Parathyroid adenoma (tissue), 2 donors: ENCODE data around the gene ZNF491.
"Not testable (repeated sequence)": the region's sequence is repeated elsewhere in the genome, so short reads cannot be mapped to it uniquely, and the experiment has no call there.

Source experiments
- H2AFZ ChIP-seq: fragments of 300-600 bp; sonication (generic); one replicate; pipeline ENCODE4 v1.7.0; 2017; ENCODE audit warnings: antibody characterized with exemption, mild to moderate bottlenecking
- H3K27ac ChIP-seq: fragments of 300-600 bp; sonication (generic); one replicate; pipeline ENCODE4 v1.7.0; 2017
- H3K27me3 ChIP-seq: fragments of 300-600 bp; sonication (generic); one replicate; pipeline ENCODE4 v1.7.0; 2017; ENCODE audit warnings: low read length; ENCODE audit not compliant: control insufficient read depth, insufficient read depth
- H3K36me3 ChIP-seq: fragments of 300-600 bp; sonication (generic); one replicate; pipeline ENCODE4 v1.7.0; 2017; ENCODE audit warnings: low read length; ENCODE audit not compliant: control insufficient read depth, insufficient read depth
- H3K4me1 ChIP-seq: fragments of 300-600 bp; sonication (generic); one replicate; pipeline ENCODE4 v1.7.0; 2017; ENCODE audit warnings: control low read depth
- H3K4me2 ChIP-seq: fragments of 300-600 bp; sonication (generic); one replicate; pipeline ENCODE4 v1.7.0; 2017; ENCODE audit warnings: low read length
- H3K4me3 ChIP-seq: fragments of 300-600 bp; sonication (generic); one replicate; pipeline ENCODE4 v1.7.0; 2017; ENCODE audit warnings: low read depth, low read length
- H3K79me2 ChIP-seq: fragments of 300-600 bp; sonication (generic); one replicate; pipeline ENCODE4 v1.7.0; 2017; ENCODE audit warnings: control low read depth
- H3K9ac ChIP-seq: fragments of 300-600 bp; sonication (generic); one replicate; pipeline ENCODE4 v1.7.0; 2017; ENCODE audit warnings: mild to moderate bottlenecking
- H3K9me3 ChIP-seq: fragments of 300-600 bp; sonication (generic); one replicate; pipeline ENCODE4 v1.7.0; 2017; ENCODE audit warnings: low read length; ENCODE audit not compliant: control insufficient read depth
- CTCF ChIP-seq: fragments of 300-600 bp; sonication (generic); IDR thresholded peaks from one replicate; pipeline ENCODE4 v1.7.0; 2017; ENCODE audit warnings: antibody characterized with exemption, mild to moderate bottlenecking
- donor health status: primary hyperparathyroidism.

ZNF491 gene

GRCh38 chr19:11848200-11848593, 49.9 kb downstream of the ZNF491 start:
- TF ChIP-seq CTCF = no peak
- Histone ChIP-seq H3K79me2 (peaks cover 9% of the 10 kb centered on the region), H3K4me3 (peak overlapping the region; percentile 97), H3K9ac (no peak overlapping the region), H3K9me3 (no peaks in the 10 kb centered on the region), H2AFZ (peak overlapping the region; percentile 92), H3K4me1 (peaks cover 16% of the 10 kb centered on the region), H3K27me3 (no peaks in the 10 kb centered on the region), H3K4me2 (peak overlapping the region; percentile 95), H3K36me3 (no peaks in the 10 kb centered on the region), H3K27ac (peak overlapping the region; percentile 95)

DNA sequence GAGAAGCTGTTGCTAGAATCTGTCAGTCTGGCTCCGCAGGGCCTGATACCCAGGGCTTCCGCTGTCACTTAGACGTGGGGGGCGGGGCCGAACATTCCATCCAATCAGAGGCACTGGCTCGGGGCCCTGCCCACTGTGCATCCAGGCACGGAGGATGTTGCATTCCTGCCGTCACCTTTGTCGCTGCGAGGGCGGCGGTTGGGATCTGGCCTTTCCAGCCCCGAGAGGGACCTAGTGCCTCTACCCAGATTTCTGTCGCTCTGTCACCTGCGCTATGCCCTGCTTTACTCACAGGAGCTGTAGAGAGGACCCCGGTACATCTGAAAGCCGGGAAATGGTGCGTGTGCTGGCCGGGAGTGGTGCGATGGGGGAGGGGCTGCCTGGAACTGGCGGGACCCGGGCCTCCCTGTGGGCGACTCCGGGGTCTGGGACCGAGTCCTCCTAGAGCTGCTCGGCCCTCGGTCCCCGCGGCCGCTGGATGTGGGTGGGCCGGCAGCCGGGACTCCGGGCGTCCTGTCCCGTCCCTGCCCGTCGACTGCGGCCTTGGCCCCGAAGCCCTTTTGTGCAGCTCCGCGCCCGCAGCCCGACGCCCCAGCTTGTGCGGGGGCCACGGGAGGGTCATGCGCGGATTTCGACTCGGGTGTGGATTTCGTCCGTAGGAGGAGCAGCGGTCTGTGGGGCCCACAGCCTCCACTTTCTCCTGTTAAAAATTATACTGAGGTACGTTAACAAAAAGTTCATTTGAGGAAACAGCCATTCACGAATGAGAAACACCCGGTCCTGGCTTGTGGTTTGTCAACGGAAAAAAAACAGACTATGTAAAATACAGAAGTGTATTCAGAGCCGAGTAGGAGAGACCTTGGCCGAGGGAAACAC, 50.5 kb downstream of the ZNF491 start, which contains the start of gene ZNF439:
ZNF439 (plus strand) TSS at position 133 of the 876 bp plus-strand sequence; CDS start at position 275, 142 bp downstream.
- H3K27ac ChIP-seq = peak within 1 kb of the TSS; percentile 95
- H3K36me3 ChIP-seq = no peaks in the 10 kb centered on the region
- peak within 1 kb of the TSS; percentile 92 for H2AFZ ChIP-seq
- H3K9ac ChIP-seq = peak within 1 kb of the TSS; percentile 78
- peak within 1 kb of the TSS; percentile 95 for H3K4me2 ChIP-seq
- peaks cover 16% of the 10 kb centered on the region for H3K79me2 ChIP-seq
- no peak for TF ChIP-seq CTCF
- H3K4me1 ChIP-seq = peaks cover 12% of the 10 kb centered on the region
- H3K9me3 ChIP-seq = no peaks in the 10 kb centered on the region
- no peaks in the 10 kb centered on the region for H3K27me3 ChIP-seq
- peak within 1 kb of the TSS; percentile 97 for H3K4me3 ChIP-seq

GRCh38 chr19:11850289-11850688, 52.0 kb downstream of the ZNF491 start:
- H3K27ac ChIP-seq = peak overlapping the region; percentile 95
- not testable (repeated sequence) for H3K4me1 ChIP-seq, H3K36me3 ChIP-seq, H3K27me3 ChIP-seq, H3K9me3 ChIP-seq, H2AFZ ChIP-seq, H3K9ac ChIP-seq
- peak overlapping the region; percentile 97 for H3K4me3 ChIP-seq
- H3K79me2 ChIP-seq = peaks cover 29% of the 10 kb centered on the region
- H3K4me2 ChIP-seq = peak overlapping the region; percentile 95

- Histone ChIP-seq H3K27ac (no peak overlapping the region), H2AFZ (no peak overlapping the region), H3K9ac (no peak overlapping the region), H3K4me2 (no peak overlapping the region), H3K4me1 (peaks cover 7% of the 10 kb centered on the region), H3K4me3 (no peak overlapping the region), H3K9me3 (no peaks in the 10 kb centered on the region), H3K36me3 (no peaks in the 10 kb centered on the region), H3K27me3 (no peaks in the 10 kb centered on the region), H3K79me2 (peaks cover 60% of the 10 kb centered on the region)
- TF ChIP-seq CTCF = no peak
Observed at GRCh38 chr19:11853358-11853757, 55.0 kb downstream of the ZNF491 start.

DNA sequence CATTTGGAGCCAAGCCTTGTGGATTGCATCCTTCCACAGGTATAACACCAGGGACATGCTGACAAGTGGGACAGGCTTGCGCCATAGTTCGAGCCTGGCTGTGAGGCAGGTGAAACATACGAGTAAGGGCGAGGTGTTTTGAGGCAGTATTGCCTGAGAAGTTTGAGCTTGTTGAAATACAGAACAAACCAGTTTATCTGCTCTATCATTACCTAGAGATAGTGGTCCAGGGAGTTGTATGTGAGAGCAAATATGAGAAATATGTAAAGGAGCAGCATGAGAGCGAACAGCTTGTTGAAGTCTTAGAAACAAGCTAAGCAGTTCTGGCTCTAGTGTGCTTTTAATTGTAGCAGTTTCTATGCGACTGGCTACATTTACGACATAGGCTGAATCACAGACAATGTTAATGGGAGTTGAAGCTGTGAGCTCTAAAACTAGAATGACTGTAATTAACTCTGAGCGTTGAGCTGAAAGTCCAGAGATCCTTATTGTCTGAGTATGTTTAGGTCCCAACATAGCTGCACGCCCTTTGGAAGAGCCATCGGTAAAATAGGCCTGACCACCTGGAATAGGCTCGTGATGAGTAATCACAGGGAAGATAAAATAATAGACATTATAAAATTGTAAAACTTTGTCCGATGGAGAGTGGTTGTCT, 58.4 kb downstream of the ZNF491 start:
- H3K27ac ChIP-seq = no peak overlapping the region
- H2AFZ ChIP-seq = no peak overlapping the region
- H3K9ac ChIP-seq = no peak overlapping the region
- H3K4me2 ChIP-seq = no peak overlapping the region
- H3K79me2 ChIP-seq = peaks cover 88% of the 10 kb centered on the region
- peaks cover 13% of the 10 kb centered on the region for H3K4me1 ChIP-seq
- no peaks in the 10 kb centered on the region for H3K9me3 ChIP-seq
- no peak overlapping the region for H3K4me3 ChIP-seq
- no peaks in the 10 kb centered on the region for H3K36me3 ChIP-seq
- TF ChIP-seq CTCF = no peak
- H3K27me3 ChIP-seq = no peaks in the 10 kb centered on the region
